PC-3 (cell line): ENCODE measurements around the gene VPS37D.

ENCODE experiments used
- CTCF ChIP-seq: fragments of 300-600 bp; sonication (generic); conservative IDR thresholded peaks from 2 replicates; pipeline ENCODE4 v1.5.1; 2017; ENCODE audit warnings: antibody characterized with exemption, low read depth, mild to moderate bottlenecking, low read length
- EZH2 ChIP-seq: fragments of 300-600 bp; sonication (generic); IDR thresholded peaks from one replicate; pipeline ENCODE4 v1.6.1; 2017; ENCODE audit warnings: antibody characterized with exemption, mild to moderate bottlenecking, low read length; ENCODE audit not compliant: unreplicated experiment

GRCh38 chr7:73721377-73721817 is 53.8 kb downstream of the VPS37D start:
- TF ChIP-seq CTCF (no peak), EZH2 (no peak)
